ENCODE results near the gene ZFPM1. TPM values are rescaled to one million over a fixed set of nuclear protein-coding genes. Genes with fewer than 3 reads are reported as not detected.

ZFPM1 gene

Small RNAs within 50 kb of the gene (small RNA-seq; reads per million reads assigned to genes)
- gene MIR5189, result not detected

Measured in skeletal muscle satellite cell (primary cell).